GM18861 (cell line): ENCODE data around the gene MCC.
"Not testable (repeated sequence)": the region's sequence is repeated elsewhere in the genome, so short reads cannot be mapped to it uniquely, and the experiment has no call there.

Experiments
- ATAC-seq: cut with Tn5 transposase; IDR thresholded peaks from one replicate; pipeline ENCODE4 v1.9.1; 2021; ENCODE audit not compliant: unreplicated experiment

The MCC gene

DNA sequence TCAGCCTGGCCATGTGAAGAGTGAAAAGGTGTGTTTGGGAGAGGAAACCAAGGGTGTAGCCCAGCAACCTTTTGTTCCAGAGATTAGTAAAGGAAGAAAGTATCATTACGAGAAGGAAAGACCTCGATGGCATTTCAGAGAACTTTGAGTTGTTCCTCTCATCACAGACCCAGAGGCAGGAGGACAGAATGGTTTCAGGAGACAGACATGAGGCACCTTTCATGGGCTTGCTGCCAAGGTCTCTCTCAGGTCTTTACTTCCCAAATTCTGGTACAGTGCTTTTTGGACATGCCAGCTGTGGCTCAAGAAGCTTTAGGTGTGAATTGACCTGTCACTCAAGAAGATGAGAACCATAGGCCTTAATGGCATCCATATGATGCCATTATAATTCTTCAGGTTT, 2.8 kb upstream of the MCC start:
- ATAC-seq = no peak

DNA sequence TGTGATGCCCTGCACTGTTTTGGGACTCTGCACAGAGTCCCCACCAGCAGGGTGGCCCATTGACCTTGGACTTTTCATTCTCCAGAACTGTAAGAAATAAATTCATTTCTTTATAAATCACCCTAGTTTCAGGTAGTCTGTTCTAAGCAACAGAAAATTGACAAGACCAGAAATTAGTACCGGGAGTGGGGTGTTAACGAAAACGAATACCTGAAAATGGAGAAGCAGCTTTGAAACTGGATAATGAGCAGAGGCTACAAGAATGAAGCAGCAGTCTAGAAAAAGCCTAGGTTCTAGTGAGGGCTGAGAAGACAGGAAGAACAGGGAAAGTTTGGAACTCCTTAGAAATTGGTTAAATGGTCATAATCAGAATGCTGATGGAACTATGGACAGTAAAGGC, 2.1 kb upstream of the MCC start:
- no peak for ATAC-seq

DNA sequence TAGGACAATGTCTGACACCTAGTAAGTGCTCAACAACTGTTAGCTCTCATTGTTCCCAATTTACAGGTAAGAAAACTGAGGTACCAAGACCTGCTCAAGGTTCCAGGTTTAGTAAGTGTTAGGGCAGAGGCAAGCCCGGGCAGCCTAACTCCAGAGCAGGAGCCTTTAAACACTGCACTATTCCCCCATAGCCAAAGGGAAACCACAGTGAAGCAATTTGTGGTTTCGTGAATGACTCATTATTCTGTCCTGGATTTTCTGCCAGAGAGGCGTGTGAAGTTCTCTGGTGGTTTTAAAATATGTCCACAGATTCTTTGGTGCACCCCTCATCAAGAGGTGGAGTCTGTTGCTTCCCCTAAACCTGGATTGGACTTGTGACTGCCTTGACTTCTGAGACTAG, 1.0 kb upstream of the MCC start:
- ATAC-seq = peak; percentile 42

DNA sequence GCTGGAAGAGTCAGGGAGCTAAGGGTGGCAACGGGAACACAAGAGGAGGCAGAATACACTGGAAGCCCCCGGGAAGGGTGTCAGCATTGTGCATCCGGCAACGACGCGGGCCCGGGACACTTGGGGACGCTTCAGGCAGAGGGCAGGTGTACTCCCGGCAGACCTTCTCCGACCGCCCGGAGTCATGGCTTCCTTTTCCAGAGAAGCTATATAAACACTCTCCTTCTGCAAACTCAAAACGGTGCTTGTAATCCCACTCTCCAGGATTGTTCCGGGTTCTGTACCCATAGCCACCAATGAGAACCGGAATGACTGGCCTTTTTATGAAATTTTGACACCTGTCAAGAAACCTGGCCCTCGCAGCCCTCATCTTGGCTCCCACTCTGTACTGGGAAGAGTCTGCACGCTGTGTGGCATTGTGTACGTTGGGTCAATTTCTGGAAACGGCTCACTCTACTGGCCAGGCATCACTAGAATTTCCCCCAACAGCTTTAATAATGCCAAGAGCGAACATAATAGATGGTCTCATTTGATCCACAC, 462 bp upstream of the MCC start:
- no peak for ATAC-seq

DNA sequence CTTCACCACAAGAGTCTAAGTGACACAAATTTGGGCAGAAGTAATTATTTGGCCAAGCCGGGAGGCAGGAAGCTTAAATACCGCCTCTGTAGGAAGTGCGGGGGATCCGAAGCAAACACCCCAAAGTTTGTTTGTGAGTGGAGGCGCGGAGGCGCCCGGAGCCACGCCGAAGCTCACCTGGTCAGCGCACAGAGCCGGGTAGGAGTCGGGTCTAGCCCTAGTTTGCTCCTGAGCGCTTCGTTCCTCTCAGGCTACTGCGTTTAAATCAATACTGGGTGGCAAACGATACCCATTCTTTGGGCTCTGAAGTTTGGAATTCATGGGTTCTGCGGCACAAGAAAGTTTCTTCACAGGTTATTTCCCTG, 855 bp downstream of the MCC start:
- no peak for ATAC-seq

DNA sequence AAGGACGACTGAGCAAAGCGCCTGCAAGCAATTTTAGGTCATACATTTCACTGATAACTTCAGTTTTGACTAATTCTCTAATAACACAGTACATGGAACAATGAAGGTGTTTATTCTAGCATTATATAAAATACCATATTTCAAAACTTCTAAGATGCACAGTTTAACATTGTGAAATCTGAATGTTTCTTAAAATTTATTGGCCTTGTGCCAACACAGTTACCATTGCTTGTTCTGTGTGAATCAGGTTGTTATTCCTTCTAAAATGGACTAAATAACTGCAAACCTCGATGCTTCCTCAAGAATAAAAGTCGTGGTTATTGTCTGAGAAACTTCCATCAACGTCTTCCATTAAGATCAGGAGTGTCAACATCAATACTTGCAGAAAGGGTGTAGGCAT, 8.0 kb downstream of the MCC start:
- no peak for ATAC-seq

DNA sequence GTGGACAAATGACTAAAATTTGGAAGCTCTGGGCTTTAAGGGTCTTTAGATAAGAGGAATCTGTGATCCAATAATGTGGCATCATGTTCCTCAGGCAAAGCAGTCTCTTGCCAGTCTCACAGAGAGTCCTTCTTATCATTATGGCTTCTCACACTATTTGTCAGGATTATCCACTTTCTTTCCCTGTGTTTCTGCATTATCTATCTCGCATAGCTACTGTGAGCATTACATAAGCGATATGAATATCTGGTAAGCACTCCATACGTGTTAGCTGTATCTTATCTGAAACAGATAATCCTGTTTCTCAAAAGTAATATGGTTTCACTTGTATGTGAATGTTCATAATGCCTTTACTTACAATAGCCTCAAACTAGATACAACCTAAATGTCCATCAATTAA, 9.6 kb downstream of the MCC start:
- ATAC-seq = no peak

DNA sequence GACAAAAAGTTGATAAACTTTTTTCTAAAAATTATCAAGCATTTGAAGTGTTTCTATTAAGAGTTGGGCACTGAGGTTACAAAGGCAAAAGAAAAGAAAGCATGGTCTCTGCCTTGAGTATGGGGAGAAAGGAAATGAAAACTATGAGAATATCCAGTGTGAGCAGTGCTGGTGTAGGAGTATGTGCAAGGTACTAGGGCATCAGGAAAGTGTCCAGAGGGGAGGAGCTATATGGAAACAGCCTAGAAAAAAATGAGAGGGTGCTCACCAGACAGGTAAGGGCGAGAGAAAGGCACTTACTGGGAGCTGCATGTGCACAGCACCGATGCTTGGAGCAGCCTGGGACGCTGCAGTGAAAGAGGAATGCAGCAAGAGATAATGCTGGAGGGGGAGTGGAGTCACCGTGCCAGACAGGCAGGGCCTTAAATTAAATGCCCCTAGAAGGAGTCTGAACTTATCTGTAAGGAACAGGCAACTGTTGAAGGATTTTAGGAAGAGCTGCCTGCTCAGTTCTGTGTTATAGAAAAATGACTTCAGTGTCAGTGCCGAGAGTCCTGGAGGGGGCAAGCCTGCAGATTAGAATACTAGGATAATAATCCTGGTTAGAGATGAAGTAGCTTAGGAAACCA, 14.0 kb downstream of the MCC start:
- ATAC-seq = no peak

DNA sequence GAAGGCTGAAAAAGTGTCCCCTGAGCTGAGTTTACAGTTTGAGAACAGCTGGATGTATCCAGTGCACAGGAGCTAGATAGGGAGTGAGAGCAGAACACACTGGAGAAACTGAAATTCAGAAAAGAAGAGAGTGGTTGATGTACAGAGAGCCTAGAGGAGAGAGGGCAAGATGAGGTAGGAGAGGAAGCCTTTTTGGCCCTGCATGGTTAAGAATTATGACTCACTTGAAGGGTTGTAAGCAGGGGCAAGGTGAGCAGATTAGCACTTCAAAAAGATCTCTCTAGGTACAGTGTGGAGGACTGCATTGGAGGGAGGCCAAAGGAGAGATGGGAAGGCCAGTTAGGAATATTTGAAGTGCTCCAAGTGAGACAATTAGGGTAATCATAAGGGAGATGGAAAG, 25.2 kb downstream of the MCC start:
- no peak for ATAC-seq

DNA sequence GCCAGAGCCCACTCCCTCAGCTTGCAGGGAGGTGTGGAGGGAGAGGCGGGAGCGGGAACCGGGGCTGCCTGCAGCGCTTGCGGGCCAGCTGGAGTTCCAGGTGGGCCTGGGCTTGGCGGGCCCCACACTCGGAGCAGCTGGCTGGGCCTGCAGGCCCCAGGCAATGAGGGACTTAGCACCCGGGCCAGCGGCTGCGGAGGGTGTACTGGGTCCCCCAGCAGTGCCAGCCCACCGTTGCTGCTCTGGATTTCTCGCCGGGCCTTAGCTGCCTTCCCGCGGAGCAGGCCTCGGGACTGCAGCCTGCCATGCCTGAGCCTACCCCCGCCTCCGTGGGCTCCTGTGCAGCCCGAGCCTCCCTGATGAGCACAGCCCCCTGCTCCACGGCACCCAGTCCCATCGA, 31.1 kb downstream of the MCC start:
- not testable (repeated sequence) for ATAC-seq

DNA sequence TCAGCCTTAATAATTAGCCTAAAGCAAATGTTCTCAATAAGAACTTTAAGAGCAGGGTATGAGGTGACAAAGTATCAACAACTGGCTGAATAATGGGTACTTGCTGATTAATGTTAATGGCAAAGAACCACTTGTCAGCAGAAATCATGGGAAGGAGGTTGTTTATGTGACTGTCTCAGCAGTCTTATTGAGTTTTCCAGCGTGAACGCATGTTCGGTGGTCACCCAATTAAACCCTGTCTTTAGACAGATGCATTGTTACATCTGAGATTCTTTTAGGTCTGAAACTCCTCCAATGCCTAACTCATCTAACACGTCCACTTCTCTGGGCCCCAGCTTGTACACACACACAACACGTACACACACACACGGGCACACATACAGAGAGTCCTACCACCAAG, 35.3 kb downstream of the MCC start:
- no peak for ATAC-seq

DNA sequence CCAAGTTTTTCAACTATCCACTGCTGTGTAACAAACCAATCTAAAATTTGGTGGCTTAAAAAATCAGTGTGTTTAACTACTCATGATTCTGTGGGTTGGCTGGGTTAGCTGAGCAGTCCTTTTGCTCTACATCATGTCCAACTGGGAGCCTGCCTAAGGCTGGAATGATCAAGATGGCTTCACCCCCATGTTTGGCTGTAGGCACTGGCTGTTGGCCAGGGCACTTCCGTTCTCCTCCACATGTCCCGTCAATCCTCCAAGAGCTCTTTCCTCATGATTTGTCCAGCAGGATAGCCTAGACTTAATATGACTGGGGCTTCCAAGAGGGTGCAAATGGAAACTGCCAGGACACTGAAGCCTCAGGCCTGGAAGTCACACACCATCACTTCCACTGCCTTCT, 36.5 kb downstream of the MCC start:
- no peak for ATAC-seq

DNA sequence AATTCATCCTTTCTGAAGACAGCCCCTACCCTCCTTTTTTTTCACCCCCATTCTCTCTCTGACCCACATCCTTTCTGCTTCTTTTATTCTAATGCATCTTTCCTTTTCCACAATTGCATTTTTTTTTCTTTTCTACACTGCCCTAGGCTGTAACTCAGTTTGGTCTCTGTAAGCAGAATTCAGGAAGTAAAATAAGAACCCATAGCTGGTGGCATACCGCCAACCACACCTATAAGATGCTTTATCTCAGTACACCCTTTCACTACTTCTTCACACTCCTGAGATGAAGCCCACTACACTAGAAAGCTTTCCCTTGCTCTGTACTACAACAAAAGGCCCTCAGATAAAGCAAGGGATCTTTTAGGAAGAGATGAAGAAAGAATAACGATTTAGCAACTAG, 37.3 kb downstream of the MCC start:
- ATAC-seq = no peak

DNA sequence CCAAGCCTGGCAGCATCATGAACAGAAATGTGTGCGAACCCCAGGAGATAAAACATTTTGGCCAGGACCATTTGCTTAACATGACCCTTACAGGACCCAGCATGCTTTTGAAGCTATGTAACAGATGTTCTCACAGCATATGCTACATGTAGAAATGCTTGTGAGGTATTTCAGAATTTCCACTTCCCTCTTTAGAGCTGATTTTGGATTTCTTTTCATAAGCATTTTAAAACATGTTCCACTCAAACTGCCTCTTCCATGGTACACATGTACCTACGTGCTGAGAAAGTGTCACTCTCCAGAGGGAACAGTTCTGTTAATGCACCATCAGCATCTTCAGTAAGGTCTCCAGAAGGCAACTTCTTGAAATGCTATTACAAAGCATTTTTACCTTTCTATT, 37.8 kb downstream of the MCC start:
- ATAC-seq = no peak

DNA sequence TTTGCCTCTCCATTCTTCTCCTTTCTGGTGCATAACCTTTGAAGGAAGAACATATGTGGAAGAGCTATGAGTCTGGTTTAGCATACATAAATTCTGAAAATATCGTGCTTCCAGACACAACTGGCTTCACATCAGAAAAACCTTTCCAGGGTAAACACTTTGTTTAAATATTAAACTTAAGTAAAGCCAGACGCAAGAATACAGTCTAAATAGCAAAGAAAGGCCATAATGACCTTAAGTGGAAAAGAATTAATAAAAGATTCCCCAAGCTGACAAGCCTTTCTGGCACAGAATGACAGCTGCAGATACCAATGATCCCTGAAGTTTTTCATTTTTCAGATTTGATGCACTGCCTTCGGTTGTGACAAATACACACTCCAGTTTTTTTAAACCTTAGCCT, 40.0 kb downstream of the MCC start:
- ATAC-seq = no peak

DNA sequence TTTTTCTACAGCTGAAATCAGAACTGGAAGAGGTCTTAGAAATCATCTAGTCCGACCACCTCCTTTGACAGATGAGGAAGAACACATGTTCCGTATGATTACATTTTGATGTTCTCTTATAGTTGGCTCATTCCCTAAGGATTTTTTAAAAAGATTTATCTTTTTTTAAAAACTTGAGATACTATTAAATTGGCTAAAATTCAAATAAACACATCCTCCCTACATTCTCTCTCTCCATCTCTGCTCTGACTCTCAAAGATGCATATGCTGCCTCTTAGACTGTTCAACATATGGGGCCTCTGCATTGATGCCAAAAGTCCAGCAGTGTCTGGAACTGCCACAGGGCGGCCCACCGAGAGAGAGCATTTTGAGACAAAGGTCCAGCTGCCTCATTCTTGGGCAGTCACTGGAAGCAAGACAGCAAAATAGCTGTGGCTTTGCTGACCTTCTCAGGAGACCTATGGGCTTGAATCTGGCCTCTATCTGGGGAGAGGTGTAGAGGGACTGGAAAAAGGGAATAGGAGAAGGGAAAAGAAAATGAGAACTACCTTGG, 40.7 kb downstream of the MCC start:
- no peak for ATAC-seq

DNA sequence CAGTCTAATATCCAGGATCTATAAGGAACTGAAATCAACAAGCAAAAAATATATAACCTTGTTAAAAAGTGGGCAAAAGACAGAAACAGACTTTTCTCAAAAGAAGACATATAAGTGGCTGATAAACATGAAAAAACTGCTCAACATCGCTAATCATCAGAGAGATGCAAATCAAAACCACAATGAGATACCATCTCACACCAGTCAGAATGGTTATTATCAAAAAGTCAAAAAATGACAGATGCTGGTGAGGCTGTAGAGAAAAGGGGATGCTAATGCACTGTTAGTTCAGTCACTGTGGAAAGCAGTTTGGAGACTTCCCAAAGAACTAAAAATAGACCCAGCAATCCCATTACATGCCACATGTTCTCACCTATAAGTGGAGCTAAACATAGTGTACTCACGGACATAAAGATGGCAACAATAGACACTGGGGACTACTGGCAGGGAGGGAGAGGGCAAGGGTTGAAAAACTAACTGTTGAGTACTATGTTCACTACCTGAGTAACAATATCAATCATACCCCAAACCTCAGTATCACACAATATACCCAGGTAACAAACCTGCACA, 41.8 kb downstream of the MCC start:
- ATAC-seq = no peak

DNA sequence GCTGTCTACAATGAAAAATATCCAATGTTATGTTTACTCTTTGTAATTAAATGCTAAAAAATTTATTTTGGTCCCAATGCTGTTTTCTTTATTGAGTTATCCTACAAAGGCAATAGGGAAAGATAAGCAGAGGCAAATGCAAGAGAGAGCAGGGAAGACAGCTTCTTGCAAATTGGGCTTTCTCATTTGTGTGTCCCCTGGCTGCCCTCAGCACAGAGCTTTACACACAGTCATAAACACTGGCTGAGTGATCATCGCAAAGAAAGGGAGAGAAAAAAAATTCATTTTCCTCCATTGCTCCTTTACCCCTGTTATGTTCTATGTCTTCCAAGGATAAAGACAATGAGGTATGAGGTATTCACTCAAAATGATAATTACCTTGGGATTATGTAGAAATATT, 51.1 kb downstream of the MCC start:
- no peak for ATAC-seq

DNA sequence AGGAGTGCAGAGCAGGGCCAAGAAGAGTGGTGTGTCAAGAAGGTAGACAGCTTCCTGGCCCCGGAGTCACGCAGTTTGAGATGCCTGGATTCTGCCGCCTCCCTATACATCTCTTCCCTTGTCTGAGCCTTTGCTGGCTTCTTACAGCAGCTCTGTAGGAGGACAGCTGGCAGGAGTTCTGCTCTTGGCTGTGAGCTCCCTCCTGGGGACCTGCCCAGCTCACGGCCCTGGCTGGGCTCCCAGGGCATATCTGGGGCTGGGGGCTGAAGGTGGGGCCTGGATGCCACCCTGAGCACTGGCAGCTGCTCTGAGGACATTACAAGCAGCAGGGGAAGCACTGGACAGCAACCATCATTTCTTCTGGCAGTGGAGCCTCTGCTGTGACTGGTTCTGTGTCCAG, 52.7 kb downstream of the MCC start:
- ATAC-seq = no peak

DNA sequence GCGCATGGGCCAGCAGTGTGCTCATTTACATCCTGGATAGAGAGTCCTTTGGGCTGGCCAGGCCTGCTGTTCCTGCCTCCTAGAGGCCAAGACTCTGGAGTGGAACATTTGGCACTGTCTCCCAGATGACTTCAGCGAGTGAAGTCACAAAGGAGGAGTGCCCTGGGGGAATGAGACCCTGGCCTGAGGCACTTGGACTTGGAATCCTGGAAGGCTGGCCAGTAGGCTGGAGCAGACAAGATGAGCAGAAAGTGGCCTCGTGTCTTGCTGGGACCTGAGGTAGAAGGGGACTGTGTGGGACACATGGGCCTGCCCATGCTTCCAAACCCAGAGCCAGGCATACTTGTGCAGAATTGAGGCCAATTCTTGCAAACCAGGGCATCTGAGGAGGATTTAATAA, 53.4 kb downstream of the MCC start, which contains the start of gene TSSK1B:
TSS of gene TSSK1B (minus strand) at position 101 of the 400 bp plus-strand sequence. CDS start 150 bp downstream, outside the sequence.
- ATAC-seq = no peak

DNA sequence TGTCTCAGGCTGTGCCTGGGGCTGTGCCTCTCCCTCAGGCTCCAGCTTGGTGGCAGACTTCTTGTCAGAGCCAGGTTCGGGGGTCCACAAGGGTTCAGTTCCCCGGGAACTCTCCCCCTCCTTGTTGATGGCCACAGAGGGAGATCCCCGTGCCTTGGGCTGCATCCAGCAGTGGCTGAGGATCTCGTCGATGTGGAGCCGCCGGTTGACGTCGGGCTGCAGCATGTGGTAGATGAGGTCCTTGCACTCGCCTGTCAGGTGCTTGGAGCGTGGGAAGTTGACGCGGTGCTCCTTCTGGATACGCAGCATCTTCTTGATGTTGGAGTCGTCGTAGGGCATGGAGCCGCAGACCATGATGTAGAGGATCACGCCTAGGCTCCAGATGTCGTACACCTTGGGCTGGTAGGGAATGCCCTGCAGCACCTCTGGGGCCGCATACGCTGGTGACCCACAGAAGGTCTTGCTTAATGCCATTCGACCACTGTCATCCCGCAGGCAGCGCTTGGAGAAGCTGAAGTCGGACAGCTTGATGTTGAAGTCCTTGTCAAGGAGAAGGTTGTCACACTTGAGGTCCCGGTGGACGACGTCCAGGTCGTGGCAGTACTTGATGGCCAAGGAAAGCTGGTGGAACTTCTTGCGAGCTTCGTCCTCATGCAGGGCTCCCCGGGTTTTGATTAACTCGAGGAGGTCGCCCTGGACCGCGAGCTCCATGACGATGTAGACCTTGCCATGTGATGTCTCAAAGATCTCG, 54.2 kb downstream of the MCC start:
- ATAC-seq = no peak

DNA sequence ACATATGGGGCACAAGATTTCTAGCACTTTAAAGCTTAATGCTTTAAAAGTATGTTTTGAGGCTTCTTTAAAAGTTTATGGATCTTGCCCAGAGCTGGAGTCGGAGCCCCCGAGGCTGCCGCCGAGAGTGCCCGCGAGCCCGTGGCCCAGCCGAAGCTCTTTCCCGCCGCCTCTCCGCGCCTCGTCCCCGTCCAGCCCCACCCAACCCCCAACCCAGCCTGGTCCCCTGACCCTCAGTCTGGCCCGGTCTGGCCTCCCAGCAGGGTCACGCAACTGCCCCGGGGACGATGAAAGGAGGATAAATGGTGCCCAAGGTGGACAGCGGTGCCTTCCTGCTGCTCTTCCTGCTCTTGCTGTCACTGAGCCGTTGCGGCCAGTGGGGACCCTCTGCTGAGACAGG, 55.2 kb downstream of the MCC start:
- ATAC-seq = no peak
